GM10847 (cell line): ENCODE measurements around the gene IFNA6.

Source experiments
- POLR2A ChIP-seq: IDR thresholded peaks from 2 replicates; pipeline ENCODE4 v1.6.1; 2011; ENCODE audit not compliant: insufficient read length; ENCODE audit errors: extremely low read depth

The IFNA6 gene

DNA sequence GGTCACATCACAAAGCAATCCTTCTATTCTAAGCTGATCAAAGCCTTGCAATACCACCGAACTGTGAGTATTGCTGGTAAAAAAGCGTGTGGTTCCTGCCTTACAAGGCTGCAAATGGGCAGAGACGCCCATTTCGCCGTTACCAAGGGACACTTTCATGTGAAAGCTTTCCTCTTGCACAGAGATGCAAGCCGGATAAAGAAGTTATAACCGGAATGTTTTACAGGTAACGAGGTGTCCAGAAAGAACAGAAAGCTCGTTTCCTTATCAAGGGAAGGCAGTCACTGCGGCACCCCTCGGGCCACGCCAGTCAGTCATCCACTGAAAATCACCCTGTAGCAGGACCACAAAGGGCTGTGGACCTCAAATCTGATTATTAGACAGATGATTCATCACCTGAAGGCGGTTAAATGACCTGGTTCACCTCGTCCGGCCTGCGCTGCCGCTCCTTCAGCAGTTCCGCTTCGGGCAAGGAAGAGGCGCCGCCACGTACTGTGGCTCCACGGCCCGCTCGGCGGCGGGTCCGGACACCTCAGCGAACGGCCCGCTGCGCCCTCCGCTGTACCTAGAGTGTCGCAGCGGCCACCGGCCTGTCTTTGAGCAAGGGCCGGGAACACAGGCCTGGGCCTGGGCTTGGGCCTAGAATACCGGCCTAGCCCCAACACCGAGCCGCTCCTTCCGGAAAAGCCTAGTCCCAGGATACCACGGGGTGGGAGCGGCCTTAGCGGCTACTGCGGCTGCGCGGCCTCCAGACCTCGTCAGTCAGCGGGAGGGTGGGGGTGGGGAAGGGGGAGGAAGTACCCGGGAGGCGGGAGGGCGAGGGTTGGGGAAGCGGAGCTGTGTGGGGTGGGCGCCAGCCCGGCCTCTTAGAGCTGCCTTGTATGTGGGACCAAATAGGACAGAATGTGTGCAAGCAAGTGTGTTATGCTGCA, 15.7 kb downstream of the IFNA6 start, which contains the start of gene KLHL9:
Gene KLHL9, minus strand, starts transcription at position 704 of the 932 bp plus-strand sequence. Its CDS starts 545 bp downstream, at position 159.
- TF ChIP-seq POLR2A: peak; percentile 79

DNA sequence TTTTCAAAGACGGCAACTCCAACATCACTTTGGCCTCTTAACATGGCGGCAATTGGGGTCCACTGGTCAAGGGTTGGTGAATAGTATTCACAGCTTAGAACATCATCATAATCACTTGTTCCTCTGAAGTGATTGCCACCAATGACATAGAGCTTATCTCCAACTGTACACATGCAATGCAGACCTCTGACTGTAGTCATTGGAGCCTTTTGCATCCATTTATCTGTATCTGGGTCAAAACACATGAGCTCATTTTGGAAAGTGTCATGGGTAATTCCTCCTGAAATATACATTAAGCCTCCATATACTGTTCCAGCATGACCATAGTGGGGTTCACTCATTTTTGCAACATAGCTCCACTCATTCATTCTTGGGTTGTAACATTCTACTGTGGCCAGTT, 17.5 kb downstream of the IFNA6 start:
- TF ChIP-seq POLR2A: no peak

DNA sequence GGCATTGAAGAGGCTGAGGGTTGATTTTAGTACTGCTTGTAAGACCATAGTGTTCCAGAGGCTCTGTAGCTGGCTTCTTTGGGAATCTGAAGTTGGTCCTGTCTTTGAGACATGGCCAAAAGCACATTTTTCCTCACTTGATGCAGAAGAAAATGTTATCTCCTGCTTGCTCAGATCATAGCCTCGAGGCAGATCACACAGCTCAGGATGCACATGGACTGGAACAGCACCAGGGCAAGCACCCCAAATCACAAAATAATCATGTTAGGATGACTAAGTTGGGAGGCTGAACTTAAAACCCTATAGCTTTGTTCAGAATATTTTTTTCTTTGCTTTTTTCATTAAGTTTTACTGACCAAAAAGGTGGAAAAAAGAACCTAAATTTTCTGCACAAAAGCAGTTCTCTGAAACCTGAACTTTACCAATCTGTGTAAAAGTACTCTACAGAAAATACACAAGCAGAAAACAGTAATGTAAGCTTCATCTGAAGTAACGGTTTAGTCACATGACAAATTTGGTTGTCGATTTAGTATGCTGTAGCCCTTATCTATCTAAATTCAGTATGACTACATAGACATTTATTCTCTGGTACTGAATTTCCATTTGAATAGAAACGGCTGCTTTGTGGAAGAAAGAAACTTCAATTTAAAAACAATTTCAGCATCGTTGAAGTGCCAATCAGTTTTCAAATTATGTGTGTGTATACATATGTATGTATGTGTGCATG, 18.8 kb downstream of the IFNA6 start:
- TF ChIP-seq POLR2A: no peak

DNA sequence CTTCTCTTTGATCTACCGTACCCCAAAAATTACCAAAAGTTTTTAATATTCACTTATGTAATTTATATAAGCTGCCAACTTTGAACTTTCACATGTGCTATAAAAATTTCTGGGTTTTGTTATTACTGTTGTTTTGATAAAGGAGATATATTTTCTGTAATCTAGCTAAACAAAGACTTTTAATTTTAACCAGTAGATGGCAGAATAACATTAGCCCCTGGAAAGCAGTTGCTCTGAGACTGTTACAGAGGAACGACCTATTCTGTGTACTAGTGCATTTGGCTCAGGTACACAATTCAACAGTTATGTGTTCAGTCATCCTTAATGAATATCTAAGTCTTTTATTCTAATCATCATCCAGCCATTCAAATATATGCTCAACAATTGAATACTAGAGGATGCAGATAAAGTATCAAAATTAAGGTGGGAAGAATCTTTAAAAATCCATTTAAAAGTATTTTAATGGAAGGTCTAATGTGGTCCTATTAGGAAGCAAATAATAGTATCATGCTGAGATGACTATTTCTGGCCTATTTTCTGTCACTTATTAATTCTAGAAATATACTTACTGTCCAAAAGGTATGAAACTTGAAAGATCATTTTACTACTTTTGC, 24.1 kb downstream of the IFNA6 start:
- no peak for TF ChIP-seq POLR2A

DNA sequence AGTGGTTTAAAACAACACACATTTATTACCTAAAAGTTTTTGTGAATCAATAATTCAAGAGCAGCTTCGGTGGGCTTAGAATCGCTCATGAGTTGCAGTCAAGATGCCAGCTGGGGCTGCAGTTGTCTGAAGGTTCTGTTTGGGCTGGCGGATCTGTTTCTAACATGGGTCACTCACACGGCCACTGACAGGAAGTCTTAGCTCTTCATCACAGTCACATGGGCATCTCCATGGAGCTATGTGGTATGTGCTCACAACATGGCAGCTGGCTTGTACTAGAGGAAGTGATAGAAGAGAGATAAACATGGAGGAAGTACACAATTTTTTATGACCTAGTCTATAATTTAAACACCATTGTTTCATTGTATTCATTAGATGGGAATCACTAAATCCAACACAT, 26.6 kb downstream of the IFNA6 start:
- no peak for TF ChIP-seq POLR2A

DNA sequence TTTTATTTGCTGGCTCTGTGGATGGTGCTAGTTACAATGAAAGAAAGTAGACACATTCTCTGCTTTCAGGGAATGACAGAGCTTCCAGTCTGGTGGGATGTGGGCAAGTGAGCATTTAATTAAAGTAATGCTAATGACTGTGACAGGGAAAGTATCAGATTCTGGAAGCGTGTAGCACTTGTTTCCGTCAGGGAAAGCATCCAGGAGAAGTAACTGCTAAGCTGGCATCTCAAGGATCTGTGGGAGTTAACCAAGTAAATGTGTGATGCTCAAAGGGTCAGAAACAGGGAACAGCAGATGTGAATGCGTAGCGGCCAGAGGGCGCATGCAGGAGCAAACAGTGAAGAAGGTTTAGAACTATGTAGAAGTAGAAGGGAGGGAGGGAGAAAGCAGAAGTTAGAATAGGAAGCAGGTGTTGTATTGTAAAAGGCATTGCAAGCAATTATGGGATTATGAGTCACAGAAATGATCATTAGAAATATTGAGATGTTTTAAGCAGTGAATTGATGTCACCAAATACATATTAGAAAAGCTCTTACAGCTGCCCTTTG, 27.7 kb downstream of the IFNA6 start:
- no peak for TF ChIP-seq POLR2A

DNA sequence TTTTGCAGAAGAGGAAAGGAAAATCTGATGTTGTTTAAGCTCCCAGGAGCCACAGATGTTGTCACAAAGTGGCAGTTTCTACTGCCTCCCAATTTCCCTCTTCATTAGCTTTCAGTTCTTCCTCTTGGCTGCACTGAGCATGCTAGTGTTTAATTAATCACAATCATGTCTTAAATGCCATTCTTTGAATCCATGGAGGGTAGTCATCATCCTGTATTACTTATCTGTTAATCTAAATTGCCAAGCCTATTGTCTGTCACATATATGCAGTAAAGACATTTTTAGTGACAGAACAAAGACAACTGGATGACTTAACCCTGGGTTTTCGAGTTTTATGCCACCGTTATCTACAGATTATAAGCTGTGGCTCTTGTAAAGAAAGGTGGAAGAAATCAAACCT, 30.2 kb downstream of the IFNA6 start:
- TF ChIP-seq POLR2A: no peak

DNA sequence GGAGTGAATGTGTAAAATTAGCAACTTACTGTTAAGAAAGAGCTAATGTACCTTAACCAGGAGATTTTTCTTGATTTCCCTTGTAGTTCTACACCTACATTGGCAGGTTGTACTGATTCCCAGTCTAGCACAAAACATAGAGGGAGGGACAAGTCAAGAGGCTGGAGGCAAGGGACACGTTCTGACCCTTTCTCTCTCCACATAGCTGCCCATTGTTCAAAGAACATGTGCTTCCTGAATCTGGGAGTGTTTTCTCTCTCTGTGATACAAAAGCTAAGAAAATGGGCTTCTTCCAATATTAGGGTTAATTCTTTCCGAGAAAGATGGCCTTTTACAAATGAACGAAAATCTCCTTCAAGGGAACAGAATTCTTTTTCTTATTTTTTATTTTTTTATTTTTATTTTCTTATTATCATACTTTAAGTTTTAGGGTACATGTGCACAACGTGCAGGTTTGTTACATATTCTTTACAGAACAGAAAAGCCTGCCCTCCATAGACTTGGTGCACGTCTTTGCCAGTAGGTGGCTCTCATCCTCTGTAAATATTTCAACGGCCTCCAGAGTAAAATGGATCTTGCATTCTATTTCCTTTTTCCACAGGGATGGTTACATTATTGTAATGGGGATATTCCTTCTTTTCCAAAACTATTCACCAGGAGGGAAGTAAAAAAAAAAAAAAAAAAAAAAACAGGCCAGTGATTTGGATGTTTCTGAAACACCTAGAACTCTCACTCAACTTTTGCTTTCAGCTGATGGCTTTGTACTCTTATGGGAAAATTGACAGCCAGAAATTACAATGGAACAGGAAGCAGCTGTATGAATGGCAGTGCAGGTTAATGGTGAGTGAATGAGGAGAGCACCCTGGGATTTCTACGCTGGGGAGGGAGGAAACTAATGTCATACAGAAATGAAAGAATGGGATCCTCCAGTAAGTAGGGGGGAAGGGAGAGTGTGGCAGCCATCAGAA, 32.4 kb downstream of the IFNA6 start:
- no peak for TF ChIP-seq POLR2A

DNA sequence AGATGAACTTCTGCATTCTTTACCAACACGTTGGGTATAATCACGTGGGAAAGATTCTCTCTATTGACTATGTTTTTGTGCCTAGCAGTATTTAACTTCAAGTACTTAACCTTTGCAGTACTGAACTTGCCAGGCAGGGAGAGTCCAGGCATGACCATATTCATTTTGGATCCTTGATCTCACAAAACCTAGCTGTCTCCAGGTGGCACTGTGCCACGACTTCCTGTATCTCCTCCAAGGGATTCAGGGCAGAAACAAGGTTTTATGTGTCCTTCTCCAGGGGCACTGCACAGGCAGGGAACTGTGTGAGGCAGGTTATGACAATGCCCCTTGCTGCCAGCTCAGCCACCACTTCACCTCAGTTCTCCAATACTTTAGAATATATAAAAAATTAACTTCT, 33.8 kb downstream of the IFNA6 start:
- no peak for TF ChIP-seq POLR2A

DNA sequence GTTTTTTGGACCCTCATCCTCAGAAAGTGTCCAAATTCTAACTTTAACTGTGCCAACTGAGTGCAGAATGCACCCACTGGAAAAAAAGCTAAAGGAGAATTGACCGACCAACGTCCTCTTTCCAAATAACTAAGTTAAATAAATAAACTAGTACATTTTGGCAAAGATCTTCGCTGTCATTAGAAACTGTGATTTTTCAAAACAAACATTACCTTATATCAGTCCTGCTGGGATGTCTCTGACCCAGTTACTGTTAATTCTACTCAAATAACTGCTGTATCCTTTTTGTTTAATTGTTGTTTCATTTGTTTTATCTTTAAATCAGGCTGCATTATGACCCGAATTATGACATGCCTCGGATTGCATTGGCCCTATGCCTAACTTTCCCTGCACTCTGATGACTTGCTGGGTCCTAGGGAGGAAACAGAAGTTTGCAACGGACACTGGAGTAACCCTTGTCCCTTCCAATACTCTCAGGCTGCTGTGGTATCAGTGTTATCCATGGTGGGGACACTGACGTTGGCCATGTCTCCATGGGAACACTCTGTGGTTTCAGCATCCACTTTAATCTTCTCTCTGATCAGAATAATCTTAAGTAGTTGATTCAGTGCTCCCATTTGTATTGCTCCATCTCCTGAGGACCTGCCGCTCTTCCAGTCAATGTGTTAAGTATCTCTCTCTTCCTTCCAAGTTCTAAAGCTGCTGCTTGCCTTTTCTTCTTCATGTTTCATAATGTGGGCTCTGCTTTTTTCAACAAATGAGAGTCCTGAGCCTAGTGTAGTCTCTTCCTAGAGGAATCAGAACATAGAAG, 34.5 kb downstream of the IFNA6 start:
- TF ChIP-seq POLR2A: no peak

DNA sequence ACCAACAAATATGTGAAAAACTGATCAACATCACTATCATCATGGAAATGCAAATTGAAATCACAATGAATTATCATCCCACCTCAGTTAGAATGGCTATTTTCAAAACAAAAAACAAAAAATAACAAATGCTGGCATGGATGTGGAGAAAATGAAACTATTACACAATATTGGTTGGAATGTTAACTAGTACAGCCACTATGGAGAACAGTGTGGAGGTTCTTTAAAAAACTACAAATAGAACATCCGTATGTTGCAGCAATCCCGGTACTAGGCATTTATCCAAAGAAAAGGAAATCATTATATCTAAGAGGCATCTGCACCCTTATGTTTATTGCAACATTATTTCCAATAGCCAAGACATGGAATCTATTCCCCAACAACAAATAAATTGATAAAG, 36.5 kb downstream of the IFNA6 start:
- TF ChIP-seq POLR2A: no peak

DNA sequence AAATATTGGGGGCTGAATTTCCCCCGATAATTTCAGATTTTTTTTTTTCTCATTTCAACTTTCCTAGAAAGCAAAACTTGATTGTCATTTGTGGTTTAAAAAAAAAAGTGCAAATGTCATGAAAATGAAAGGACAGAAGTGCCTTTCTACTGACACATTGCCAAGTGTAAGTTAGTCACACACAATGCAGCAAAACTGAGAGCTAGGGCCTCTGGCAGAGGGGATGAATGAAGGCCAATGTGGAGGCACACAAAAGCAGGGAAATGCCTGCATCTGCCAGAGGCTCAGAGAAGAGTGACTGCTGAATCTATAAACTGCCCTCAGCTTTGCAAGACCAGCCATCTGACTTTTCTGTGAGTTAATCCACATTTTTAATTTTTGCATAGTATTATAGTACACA, 38.8 kb downstream of the IFNA6 start:
- TF ChIP-seq POLR2A: no peak

DNA sequence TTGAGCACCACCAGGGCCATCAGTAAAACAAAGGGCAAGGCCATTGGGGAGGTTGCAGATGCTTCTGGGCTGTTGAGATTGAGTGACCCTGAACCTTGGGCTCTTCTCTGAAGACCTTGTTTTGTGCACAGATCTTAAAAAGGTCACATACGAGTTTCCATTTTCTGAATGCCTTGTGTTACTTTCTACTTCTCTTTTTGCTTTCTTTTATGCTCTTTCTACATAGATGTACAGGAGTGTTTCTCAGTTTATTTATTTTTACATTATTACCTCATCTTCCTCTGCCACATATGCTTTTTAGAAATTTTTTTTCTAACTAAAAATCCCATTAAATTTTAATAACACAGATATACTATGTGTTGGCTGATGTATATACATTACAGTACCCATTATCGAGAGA, 45.5 kb downstream of the IFNA6 start, which contains the start of gene IFNA5:
Gene IFNA5, minus strand, starts transcription at position 101 of the 400 bp plus-strand sequence. Its CDS starts 57 bp downstream, at position 44.
- no peak for TF ChIP-seq POLR2A
